Measurements from ENCODE around the gene KCTD20. TPM values are rescaled to one million over a fixed set of nuclear protein-coding genes. Genes with fewer than 3 reads are reported as not detected.

The KCTD20 gene
- total and polyA plus RNA-seq, 9 of the 15 experiments (the other 6 are each of a cell fraction or from before 2014, with no cell fraction given), result 28.9 to 160 (median 70.6) TPM

DNA sequence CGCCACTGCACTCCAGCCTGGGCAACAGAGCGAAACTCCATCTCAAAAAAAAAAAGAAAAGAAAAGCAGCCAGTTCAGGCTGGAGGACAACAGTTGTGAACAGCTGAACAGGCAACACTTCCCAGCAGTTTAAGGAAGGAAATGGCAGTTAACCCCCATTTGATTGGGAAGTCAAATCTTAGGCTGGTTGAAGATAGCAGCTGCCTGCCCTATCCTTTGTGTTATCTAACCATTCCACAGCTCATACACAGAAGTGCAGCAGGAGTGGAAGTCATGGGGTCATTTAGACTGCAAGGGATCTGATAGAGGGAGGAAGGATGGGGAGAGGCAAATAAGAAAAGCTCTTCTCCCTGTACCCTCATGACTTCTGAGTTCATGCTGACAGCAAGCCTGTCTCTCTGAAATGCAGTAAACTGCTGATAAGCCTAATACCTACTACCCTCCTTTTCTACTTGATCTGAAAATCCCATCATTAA is 35.3 kb downstream of the KCTD20 start (continued):
- TF ChIP-seq, protein P1, sequence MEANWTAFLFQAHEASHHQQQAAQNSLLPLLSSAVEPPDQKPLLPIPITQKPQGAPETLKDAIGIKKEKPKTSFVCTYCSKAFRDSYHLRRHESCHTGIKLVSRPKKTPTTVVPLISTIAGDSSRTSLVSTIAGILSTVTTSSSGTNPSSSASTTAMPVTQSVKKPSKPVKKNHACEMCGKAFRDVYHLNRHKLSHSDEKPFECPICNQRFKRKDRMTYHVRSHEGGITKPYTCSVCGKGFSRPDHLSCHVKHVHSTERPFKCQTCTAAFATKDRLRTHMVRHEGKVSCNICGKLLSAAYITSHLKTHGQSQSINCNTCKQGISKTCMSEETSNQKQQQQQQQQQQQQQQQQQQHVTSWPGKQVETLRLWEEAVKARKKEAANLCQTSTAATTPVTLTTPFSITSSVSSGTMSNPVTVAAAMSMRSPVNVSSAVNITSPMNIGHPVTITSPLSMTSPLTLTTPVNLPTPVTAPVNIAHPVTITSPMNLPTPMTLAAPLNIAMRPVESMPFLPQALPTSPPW (CRISPR knock-in tag; IDR thresholded peaks at IDR 0.05), result peak; percentile 61
- TF ChIP-seq ZNF644 (tag; IDR thresholded peaks at IDR 0.05; ENCODE audit: low read depth), result no peak; the same call in 1 of the 2 replicates
- TF ChIP-seq RBBP5 (IDR thresholded peaks at IDR 0.05; ENCODE audit: borderline replicate concordance, insufficient read depth, low read length, poor library complexity, severe bottlenecking), result no peak
- no peak for TF ChIP-seq SIN3A (IDR thresholded peaks at IDR 0.05; ENCODE audit: borderline replicate concordance in 2 of 2, control insufficient read depth in 1 of 2, low read depth in 2 of 2, low read length in 2 of 2)
- TF ChIP-seq ZBTB43 (CRISPR knock-in tag; IDR thresholded peaks at IDR 0.05), result no peak
- TF ChIP-seq PTTG1 (tag; IDR thresholded peaks at IDR 0.05; ENCODE audit: low read depth), result no peak
- no peak for TF ChIP-seq ZNF124 (CRISPR knock-in tag; IDR thresholded peaks at IDR 0.05)
- TF ChIP-seq SLC30A9 (CRISPR knock-in tag; IDR thresholded peaks at IDR 0.05), result no peak
- TF ChIP-seq RBM22 (IDR thresholded peaks at IDR 0.05; ENCODE audit: low read depth, low read length, poor library complexity, severe bottlenecking), result no peak
- peak; percentile 35; the same call in 1 of the 2 replicates for TF ChIP-seq MIER1 (IDR thresholded peaks at IDR 0.05; ENCODE audit: low read depth)
- TF ChIP-seq CHD2 (IDR thresholded peaks at IDR 0.05; ENCODE audit: low read depth, low read length), result no peak
- no peak for TF ChIP-seq ZNF133 (CRISPR knock-in tag; IDR thresholded peaks at IDR 0.05)
- TF ChIP-seq KDM2B (CRISPR knock-in tag; IDR thresholded peaks at IDR 0.05), result no peak
- peak; percentile 71; the same call in 1 of the 2 replicates for TF ChIP-seq MECOM (CRISPR knock-in tag; IDR thresholded peaks at IDR 0.05)
- TF ChIP-seq NFIC (IDR thresholded peaks at IDR 0.05), result peak; percentile 83
- no peak for TF ChIP-seq NFATC3 (IDR thresholded peaks at IDR 0.05)
- no peak for TF ChIP-seq XRCC3 (IDR thresholded peaks at IDR 0.05)
- peak; percentile 79 for TF ChIP-seq MTA3 (IDR thresholded peaks at IDR 0.05; ENCODE audit: borderline replicate concordance)
- TF ChIP-seq MCM5 (IDR thresholded peaks at IDR 0.05; ENCODE audit: low read depth), result no peak
- no peak for TF ChIP-seq ZNF253 (CRISPR knock-in tag; conservative IDR thresholded peaks at IDR 0.05)
- peak; percentile 66 for TF ChIP-seq CREB1 (IDR thresholded peaks at IDR 0.05)
- TF ChIP-seq CREB1 (CRISPR knock-in tag; IDR thresholded peaks at IDR 0.05), result no peak
- no peak for TF ChIP-seq LARP7 (IDR thresholded peaks at IDR 0.05)
- TF ChIP-seq LEF1 (IDR thresholded peaks at IDR 0.05), result 0 out of 2 replicates have a peak, but pooled peaks have one; percentile 41
- TF ChIP-seq ZNF316 (IDR thresholded peaks at IDR 0.05), result peak; percentile 87
- TF ChIP-seq DDX20 (tag; IDR thresholded peaks at IDR 0.05; ENCODE audit: low read depth), result no peak
- no peak for TF ChIP-seq SNRNP70 (optimal IDR thresholded peaks at IDR 0.05; ENCODE audit: low read depth, low read length)
- peak; percentile 38; the same call in 1 of the 2 replicates for TF ChIP-seq RUNX1 (IDR thresholded peaks at IDR 0.05; ENCODE audit: low read depth)
- TF ChIP-seq, protein P2, sequence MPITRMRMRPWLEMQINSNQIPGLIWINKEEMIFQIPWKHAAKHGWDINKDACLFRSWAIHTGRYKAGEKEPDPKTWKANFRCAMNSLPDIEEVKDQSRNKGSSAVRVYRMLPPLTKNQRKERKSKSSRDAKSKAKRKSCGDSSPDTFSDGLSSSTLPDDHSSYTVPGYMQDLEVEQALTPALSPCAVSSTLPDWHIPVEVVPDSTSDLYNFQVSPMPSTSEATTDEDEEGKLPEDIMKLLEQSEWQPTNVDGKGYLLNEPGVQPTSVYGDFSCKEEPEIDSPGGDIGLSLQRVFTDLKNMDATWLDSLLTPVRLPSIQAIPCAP (CRISPR knock-in tag; IDR thresholded peaks at IDR 0.05; ENCODE audit: borderline replicate concordance), result no peak
- no peak for TF ChIP-seq TGIF2 (CRISPR knock-in tag; IDR thresholded peaks at IDR 0.05)
- TF ChIP-seq ZNF830 (CRISPR knock-in tag; IDR thresholded peaks at IDR 0.05), result no peak
